ENCODE results near the gene MAML3.

The MAML3 gene

DNA sequence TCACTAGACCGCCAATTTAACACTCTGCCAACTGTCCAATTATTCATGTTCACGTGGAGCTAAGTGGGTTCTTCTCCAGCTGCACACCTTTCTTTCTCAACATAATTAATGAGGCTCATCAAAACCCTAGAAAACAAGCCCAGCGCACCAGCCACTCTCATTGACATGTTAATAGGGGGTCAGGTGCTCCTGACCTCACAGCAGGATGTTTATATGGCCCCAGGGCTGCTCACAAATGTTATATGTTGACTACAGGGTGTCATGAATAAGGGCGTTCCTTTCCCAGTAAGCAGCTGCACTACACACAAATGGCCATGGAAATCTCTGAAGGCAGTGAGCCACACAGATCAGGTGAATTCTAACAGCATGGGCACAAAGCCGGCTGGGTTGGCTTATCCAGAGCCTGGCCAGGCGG lies 278.6 kb downstream of the MAML3 start:
- Histone ChIP-seq H2AFZ (ENCODE audit: low read length) (no peak overlapping the region), H3K9me3 (replicated peaks in 1 of 2; ENCODE audit: control insufficient read depth in 2 of 2, insufficient read depth in 1 of 2, low read depth in 1 of 2, low read length in 2 of 2) (peaks cover 3 to 4% of the 10 kb centered on the region in 2 donors), H3K79me1 (ENCODE audit: low read depth, low read length) (no peaks in the 10 kb centered on the region), H2AK5ac (ENCODE audit: low read depth, low read length) (no peak overlapping the region), H3K4me1 (ENCODE audit: control insufficient read depth in 2 of 2, insufficient read depth in 1 of 2, low read depth in 1 of 2, low read length in 2 of 2) (peaks cover 21 to 32% of the 10 kb centered on the region in 2 donors), H3K4ac (ENCODE audit: low read length) (no peak overlapping the region), H2BK15ac (ENCODE audit: low read length) (no peak overlapping the region), H3K27me3 (ENCODE audit: control insufficient read depth in 3 of 3, insufficient read depth in 3 of 3, low read depth in 1 of 3, low read length in 3 of 3) (no peaks in the 10 kb centered on the region), H3K27ac (replicated peaks; ENCODE audit: low read length) (peak overlapping the region; percentile 77), H3K18ac (ENCODE audit: low read length) (no peak overlapping the region), H3K36me3 (replicated peaks in 1 of 2; ENCODE audit: control insufficient read depth in 2 of 2, insufficient read depth in 2 of 2, low read length in 2 of 2) (no peaks in the 10 kb centered on the region), H2BK5ac (ENCODE audit: low read length) (no peak overlapping the region), H4K91ac (ENCODE audit: low read depth, low read length, poor library complexity) (no peak overlapping the region), H3K9ac (ENCODE audit: low read depth, low read length, poor library complexity) (no peak overlapping the region), H3K4me2 (ENCODE audit: insufficient read depth, low read length, poor library complexity, severe bottlenecking) (no peak overlapping the region), H2BK120ac (ENCODE audit: low read depth, low read length) (no peak overlapping the region), H3K14ac (ENCODE audit: low read length) (no peak overlapping the region), H3K23ac (ENCODE audit: low read depth, low read length, poor library complexity) (no peak overlapping the region), H2BK12ac (ENCODE audit: low read length) (no peak overlapping the region), H4K8ac (ENCODE audit: low read depth, low read length) (no peak overlapping the region), H3K4me3 (ENCODE audit: low read length in 2 of 2) (no peak overlapping the region)
- DNase-seq (ENCODE audit: low spot score) = peak; percentile 64
- WGBS, 2 donors (ENCODE audit: extremely low coverage in 2 of 2, insufficient read length in 2 of 2, insufficient replicate concordance in 1 of 2) = no CpG with 5 or more reads among the region's 6 CpGs

DNA sequence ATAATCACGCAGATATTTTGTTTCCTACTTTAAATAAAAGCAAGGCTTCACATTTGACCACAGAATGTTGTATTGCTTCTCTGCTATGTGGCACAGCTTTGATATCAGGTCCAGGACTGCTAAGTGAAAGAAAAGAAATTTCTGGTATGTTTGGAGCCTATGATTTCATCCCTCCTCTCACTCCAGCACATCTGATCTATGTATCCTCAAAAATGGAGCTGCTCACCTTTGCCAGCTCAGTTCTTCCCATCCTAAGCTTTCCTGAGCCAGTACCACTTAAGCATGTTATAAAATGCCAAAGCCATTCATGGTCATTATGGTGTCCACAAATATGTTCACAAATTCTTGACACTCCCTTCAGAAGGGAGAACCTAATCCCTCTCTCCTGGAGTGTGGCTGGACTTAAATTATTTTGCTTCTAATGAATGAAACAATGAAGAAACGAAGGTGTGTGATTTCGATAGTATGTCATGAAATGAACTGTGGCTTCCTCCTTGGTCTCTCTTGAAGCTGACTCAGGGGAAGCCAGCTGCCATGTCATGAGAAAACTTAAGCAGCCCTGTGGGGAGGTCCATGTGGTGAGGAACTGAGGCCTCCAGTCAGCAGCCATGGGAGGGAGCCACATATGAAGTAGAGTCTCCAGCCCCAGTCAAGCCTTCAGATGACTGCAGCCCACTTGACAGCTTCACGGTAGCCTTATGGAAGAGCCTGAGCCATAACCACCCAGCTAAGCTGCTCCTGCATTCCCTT lies 280.7 kb downstream of the MAML3 start:
- Histone ChIP-seq H3K4me2 (ENCODE audit: insufficient read depth, low read length, poor library complexity, severe bottlenecking) (no peak overlapping the region), H2AFZ (ENCODE audit: low read length) (no peak overlapping the region), H3K27me3 (ENCODE audit: control insufficient read depth in 3 of 3, insufficient read depth in 3 of 3, low read depth in 1 of 3, low read length in 3 of 3) (no peaks in the 10 kb centered on the region), H3K14ac (ENCODE audit: low read length) (no peak overlapping the region), H2BK120ac (ENCODE audit: low read depth, low read length) (no peak overlapping the region), H3K36me3 (replicated peaks in 1 of 2; ENCODE audit: control insufficient read depth in 2 of 2, insufficient read depth in 2 of 2, low read length in 2 of 2) (no peaks in the 10 kb centered on the region), H2BK5ac (ENCODE audit: low read length) (no peak overlapping the region), H3K79me1 (ENCODE audit: low read depth, low read length) (no peaks in the 10 kb centered on the region), H3K23ac (ENCODE audit: low read depth, low read length, poor library complexity) (no peak overlapping the region), H3K4me1 (ENCODE audit: control insufficient read depth in 2 of 2, insufficient read depth in 1 of 2, low read depth in 1 of 2, low read length in 2 of 2) (peaks cover 21 to 32% of the 10 kb centered on the region in 2 donors), H3K4me3 (ENCODE audit: low read length in 2 of 2) (no peak overlapping the region), H3K9me3 (replicated peaks in 1 of 2; ENCODE audit: control insufficient read depth in 2 of 2, insufficient read depth in 1 of 2, low read depth in 1 of 2, low read length in 2 of 2) (peaks cover 3 to 4% of the 10 kb centered on the region in 2 donors), H3K18ac (ENCODE audit: low read length) (no peak overlapping the region), H2BK15ac (ENCODE audit: low read length) (no peak overlapping the region), H2BK12ac (ENCODE audit: low read length) (peak overlapping the region; percentile 17), H3K27ac (replicated peaks; ENCODE audit: low read length) (no peak overlapping the region), H3K4ac (ENCODE audit: low read length) (no peak overlapping the region), H3K9ac (ENCODE audit: low read depth, low read length, poor library complexity) (no peak overlapping the region), H4K8ac (ENCODE audit: low read depth, low read length) (no peak overlapping the region), H4K91ac (ENCODE audit: low read depth, low read length, poor library complexity) (no peak overlapping the region), H2AK5ac (ENCODE audit: low read depth, low read length) (no peak overlapping the region)
- WGBS, 2 donors (ENCODE audit: extremely low coverage in 2 of 2, insufficient read length in 2 of 2, insufficient replicate concordance in 1 of 2) = no CpG with 5 or more reads among the region's 4 CpGs
- no peak for DNase-seq (ENCODE audit: low spot score)

DNA sequence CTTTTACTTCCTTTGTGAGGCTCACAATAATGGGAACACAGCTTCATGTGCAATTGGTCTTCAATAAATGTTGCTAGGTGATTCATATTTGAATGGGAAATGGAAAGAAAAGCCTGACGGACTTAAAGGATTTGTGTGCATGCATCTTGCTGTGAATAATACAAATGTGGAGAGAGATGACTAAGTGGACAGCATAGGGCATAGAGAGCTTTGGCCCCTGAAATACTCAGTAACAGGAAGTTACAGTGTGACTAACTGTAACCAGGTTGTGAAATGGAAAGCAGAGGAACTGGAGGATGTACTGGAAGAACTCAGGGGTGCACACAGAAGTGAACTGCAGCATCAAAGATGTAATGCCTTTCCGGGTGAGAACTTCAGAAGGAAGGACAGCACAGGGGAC lies 281.7 kb downstream of the MAML3 start:
- Histone ChIP-seq H3K4me2 (ENCODE audit: insufficient read depth, low read length, poor library complexity, severe bottlenecking) (no peak overlapping the region), H3K36me3 (replicated peaks in 1 of 2; ENCODE audit: control insufficient read depth in 2 of 2, insufficient read depth in 2 of 2, low read length in 2 of 2) (no peaks in the 10 kb centered on the region), H3K4me1 (ENCODE audit: control insufficient read depth in 2 of 2, insufficient read depth in 1 of 2, low read depth in 1 of 2, low read length in 2 of 2) (peaks cover 18 to 32% of the 10 kb centered on the region in 2 donors), H4K8ac (ENCODE audit: low read depth, low read length) (no peak overlapping the region), H3K4me3 (ENCODE audit: low read length in 2 of 2) (no peak overlapping the region), H3K23ac (ENCODE audit: low read depth, low read length, poor library complexity) (no peak overlapping the region), H3K9me3 (replicated peaks in 1 of 2; ENCODE audit: control insufficient read depth in 2 of 2, insufficient read depth in 1 of 2, low read depth in 1 of 2, low read length in 2 of 2) (peaks cover 3 to 4% of the 10 kb centered on the region in 2 donors), H3K4ac (ENCODE audit: low read length) (no peak overlapping the region), H2AFZ (ENCODE audit: low read length) (no peak overlapping the region), H3K18ac (ENCODE audit: low read length) (no peak overlapping the region), H3K9ac (ENCODE audit: low read depth, low read length, poor library complexity) (no peak overlapping the region), H3K27ac (replicated peaks; ENCODE audit: low read length) (no peak overlapping the region), H2AK5ac (ENCODE audit: low read depth, low read length) (no peak overlapping the region), H2BK5ac (ENCODE audit: low read length) (no peak overlapping the region), H2BK12ac (ENCODE audit: low read length) (no peak overlapping the region), H3K79me1 (ENCODE audit: low read depth, low read length) (no peaks in the 10 kb centered on the region), H4K91ac (ENCODE audit: low read depth, low read length, poor library complexity) (no peak overlapping the region), H3K14ac (ENCODE audit: low read length) (no peak overlapping the region), H2BK15ac (ENCODE audit: low read length) (no peak overlapping the region), H2BK120ac (ENCODE audit: low read depth, low read length) (no peak overlapping the region), H3K27me3 (ENCODE audit: control insufficient read depth in 3 of 3, insufficient read depth in 3 of 3, low read depth in 1 of 3, low read length in 3 of 3) (no peaks in the 10 kb centered on the region)
- no peak for DNase-seq (ENCODE audit: low spot score)
- no CpG with 5 or more reads among the region's 2 CpGs for WGBS, 2 donors (ENCODE audit: extremely low coverage in 2 of 2, insufficient read length in 2 of 2, insufficient replicate concordance in 1 of 2)

DNA sequence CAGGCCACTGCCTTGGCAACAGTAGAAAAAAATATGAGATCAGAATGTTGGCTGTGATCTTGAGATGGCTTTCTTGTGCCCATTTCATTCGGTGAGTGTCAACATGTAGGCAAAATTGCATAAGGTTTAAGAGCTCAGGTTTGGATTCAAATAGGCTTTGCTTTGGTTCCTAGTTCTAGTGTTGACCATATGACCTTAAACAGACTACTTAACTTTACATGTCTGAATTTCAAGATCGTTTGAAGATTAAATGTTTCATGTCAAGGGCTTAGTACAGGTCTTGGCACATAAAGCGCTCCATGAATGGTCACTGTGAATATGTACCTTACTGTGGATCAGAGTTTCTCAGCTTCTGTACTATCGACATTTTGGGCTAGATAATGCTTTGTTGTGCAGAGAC lies 284.2 kb downstream of the MAML3 start:
- no peak overlapping the region for H3K4me3 ChIP-seq (ENCODE audit: low read length in 2 of 2)
- H2AK5ac ChIP-seq (ENCODE audit: low read depth, low read length) = no peak overlapping the region
- H2BK15ac ChIP-seq (ENCODE audit: low read length) = no peak overlapping the region
- H4K8ac ChIP-seq (ENCODE audit: low read depth, low read length) = no peak overlapping the region
- no peak overlapping the region for H3K4me2 ChIP-seq (ENCODE audit: insufficient read depth, low read length, poor library complexity, severe bottlenecking)
- H2BK12ac ChIP-seq (ENCODE audit: low read length) = no peak overlapping the region
- no peaks in the 10 kb centered on the region for H3K36me3 ChIP-seq (replicated peaks in 1 of 2; ENCODE audit: control insufficient read depth in 2 of 2, insufficient read depth in 2 of 2, low read length in 2 of 2)
- H3K27me3 ChIP-seq (ENCODE audit: control insufficient read depth in 3 of 3, insufficient read depth in 3 of 3, low read depth in 1 of 3, low read length in 3 of 3) = no peaks in the 10 kb centered on the region
- H3K9ac ChIP-seq (ENCODE audit: low read depth, low read length, poor library complexity) = no peak overlapping the region
- H3K79me1 ChIP-seq (ENCODE audit: low read depth, low read length) = no peaks in the 10 kb centered on the region
- no peak overlapping the region for H2AFZ ChIP-seq (ENCODE audit: low read length)
- H3K14ac ChIP-seq (ENCODE audit: low read length) = no peak overlapping the region
- H3K27ac ChIP-seq (replicated peaks; ENCODE audit: low read length) = no peak overlapping the region
- no peak overlapping the region for H2BK5ac ChIP-seq (ENCODE audit: low read length)
- peaks cover 10 to 14% of the 10 kb centered on the region in 2 donors for H3K4me1 ChIP-seq (ENCODE audit: control insufficient read depth in 2 of 2, insufficient read depth in 1 of 2, low read depth in 1 of 2, low read length in 2 of 2)
- H3K4ac ChIP-seq (ENCODE audit: low read length) = no peak overlapping the region
- H3K9me3 ChIP-seq (replicated peaks in 1 of 2; ENCODE audit: control insufficient read depth in 2 of 2, insufficient read depth in 1 of 2, low read depth in 1 of 2, low read length in 2 of 2) = peaks cover 3 to 4% of the 10 kb centered on the region in 2 donors
- no peak overlapping the region for H4K91ac ChIP-seq (ENCODE audit: low read depth, low read length, poor library complexity)
- DNase-seq (ENCODE audit: low spot score) = no peak
- no peak overlapping the region for H3K23ac ChIP-seq (ENCODE audit: low read depth, low read length, poor library complexity)
- H2BK120ac ChIP-seq (ENCODE audit: low read depth, low read length) = no peak overlapping the region
- WGBS, 2 donors (ENCODE audit: extremely low coverage in 2 of 2, insufficient read length in 2 of 2, insufficient replicate concordance in 1 of 2) = no CpG with 5 or more reads among the region's 4 CpGs
- no peak overlapping the region for H3K18ac ChIP-seq (ENCODE audit: low read length)
